ENCODE results near the gene MESD. TPM values are rescaled to one million over a fixed set of nuclear protein-coding genes. Genes with fewer than 3 reads are reported as not detected.

The MESD gene
- total RNA-seq, 5 donors from 2014 or later (not counting 1 experiment from before 2014, with no cell fraction given) = 17.7 to 32.8 (median 30.7) TPM

DNA sequence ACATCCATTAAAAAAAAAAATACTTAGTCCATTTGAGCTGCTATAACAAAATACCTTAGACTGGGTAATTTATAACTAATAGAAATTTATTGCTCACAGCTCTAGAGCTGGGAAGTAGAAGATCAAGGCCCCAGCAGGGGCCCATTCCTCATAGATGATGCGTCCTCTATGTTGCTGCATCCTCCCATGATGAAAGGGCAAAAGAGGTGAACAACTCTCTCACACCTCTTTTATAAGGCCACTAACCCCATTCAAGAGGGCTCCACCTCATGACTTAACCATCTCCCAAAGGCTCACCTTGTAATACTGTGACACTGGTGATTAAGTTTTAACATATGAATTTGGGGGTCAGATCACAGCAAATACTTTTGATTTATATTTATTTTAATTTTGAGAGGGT lies 8.1 kb upstream of the MESD start:
- peaks cover 11 to 25% of the 10 kb centered on the region in 2 experiments for H3K4me1 ChIP-seq (ENCODE audit: control insufficient read depth in 1 of 2, extremely low read depth in 1 of 2, insufficient read depth in 2 of 2, low read length in 2 of 2)
- no peaks in the 10 kb centered on the region for H3K36me3 ChIP-seq (ENCODE audit: control insufficient read depth in 2 of 2, extremely low read depth in 1 of 2, insufficient read depth in 1 of 2, low read length in 1 of 2)
- WGBS (ENCODE audit: insufficient coverage) = no CpG with 5 or more reads among the region's 1 CpG
- Mint-ChIP-seq H3K27ac (peak overlapping the region; percentile 37 to 41), H3K4me3 (no peak overlapping the region), H3K4me1 (peaks cover 20 to 30% (median 27%) of the 10 kb centered on the region in 3 donors), H3K9me3 (peaks cover 0 to 2% (median 0%) of the 10 kb centered on the region in 3 donors), H3K36me3 (no peaks in the 10 kb centered on the region), H3K27me3 (no peaks in the 10 kb centered on the region)
- DNase-seq (no peak), ATAC-seq (replicated peaks in 1 of 4) (no peak)
- H3K27me3 ChIP-seq (replicated peaks in 1 of 2; ENCODE audit: control insufficient read depth in 2 of 2, extremely low read depth in 1 of 2, insufficient read depth in 2 of 2, low read length in 1 of 2) = no peaks in the 10 kb centered on the region
- ChIA-PET POLR2A (interaction anchor here in 1 of 2 donors (0.5 to 0.6 kb wide), 2 partner anchors 10 kb away, joined by 3 read pairs; no protein-coding TSS in a partner anchor), CTCF (no interaction called here)
- no peaks in the 10 kb centered on the region for H3K9me3 ChIP-seq
- H3K4me3 ChIP-seq (ENCODE audit: control insufficient read depth in 1 of 2, extremely low read depth in 1 of 2, low read length in 1 of 2) = no peak overlapping the region
- no peak overlapping the region for H3K27ac ChIP-seq (ENCODE audit: low read length)

DNA sequence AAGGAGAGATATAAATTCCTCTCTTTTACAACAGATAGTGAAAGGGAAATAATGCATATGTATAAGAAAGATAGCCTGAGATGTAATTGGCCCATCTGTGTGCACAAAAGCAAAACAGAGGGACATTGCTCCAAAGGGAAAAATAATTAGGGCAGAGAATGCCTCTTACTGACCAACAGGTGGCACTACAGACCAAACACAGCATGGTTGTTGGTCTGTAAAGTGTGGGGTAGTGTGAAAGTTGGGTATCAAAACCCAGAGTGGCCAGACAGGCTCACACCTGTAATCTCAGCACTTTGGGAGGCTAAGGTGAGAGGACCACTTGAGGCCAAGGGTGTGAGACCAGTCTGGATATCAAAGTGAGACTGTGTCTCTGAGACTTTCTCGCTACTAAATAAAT lies 6.6 kb upstream of the MESD start:
- peaks cover 0 to 2% (median 0%) of the 10 kb centered on the region in 3 donors for H3K9me3 Mint-ChIP-seq
- Histone ChIP-seq H3K4me3 (ENCODE audit: control insufficient read depth in 1 of 2, extremely low read depth in 1 of 2, low read length in 1 of 2) (no peak overlapping the region), H3K9me3 (no peaks in the 10 kb centered on the region), H3K27ac (ENCODE audit: low read length) (no peak overlapping the region), H3K27me3 (replicated peaks in 1 of 2; ENCODE audit: control insufficient read depth in 2 of 2, extremely low read depth in 1 of 2, insufficient read depth in 2 of 2, low read length in 1 of 2) (no peaks in the 10 kb centered on the region), H3K4me1 (ENCODE audit: control insufficient read depth in 1 of 2, extremely low read depth in 1 of 2, insufficient read depth in 2 of 2, low read length in 2 of 2) (peaks cover 12 to 22% of the 10 kb centered on the region in 2 experiments), H3K36me3 (ENCODE audit: control insufficient read depth in 2 of 2, extremely low read depth in 1 of 2, insufficient read depth in 1 of 2, low read length in 1 of 2) (no peaks in the 10 kb centered on the region)
- no peaks in the 10 kb centered on the region for H3K27me3 Mint-ChIP-seq
- no CpG with 5 or more reads among the region's 1 CpG for WGBS (ENCODE audit: insufficient coverage)
- H3K27ac Mint-ChIP-seq = no peak overlapping the region
- H3K4me3 Mint-ChIP-seq = no peak overlapping the region
- CTCF ChIA-PET = interaction anchor here in 1 of 2 donors (0.7 kb wide), 1 partner anchor 856 kb away, joined by 4 read pairs; no protein-coding TSS in a partner anchor
- H3K4me1 Mint-ChIP-seq = peaks cover 29 to 43% (median 34%) of the 10 kb centered on the region in 3 donors
- POLR2A ChIA-PET = no interaction called here
- no peaks in the 10 kb centered on the region for H3K36me3 Mint-ChIP-seq
- peak in 1 of 35 experiments; percentile 51 for DNase-seq
- no peak for ATAC-seq (replicated peaks in 1 of 4)

DNA sequence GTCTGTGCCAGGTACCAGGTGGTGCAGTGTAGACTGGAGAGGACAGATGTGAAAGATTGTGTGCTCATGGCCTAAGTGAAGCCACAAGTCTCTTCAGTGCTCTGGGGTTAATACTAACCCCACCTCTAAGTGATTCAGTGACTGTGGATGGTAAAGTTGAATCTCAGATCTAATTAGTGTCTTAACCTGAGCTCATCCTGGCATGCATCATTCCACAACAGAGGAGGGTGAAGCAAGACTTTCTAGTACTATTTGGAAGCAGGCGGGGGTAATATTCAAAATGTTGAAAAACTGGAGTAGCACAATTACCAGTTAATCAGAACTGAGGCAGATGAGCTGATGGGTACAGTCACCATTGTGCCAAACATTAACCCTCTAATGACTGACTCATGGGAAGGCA lies 2.8 kb upstream of the MESD start:
- no peak for DNase-seq
- no peak overlapping the region for H3K4me3 ChIP-seq (ENCODE audit: control insufficient read depth in 1 of 2, extremely low read depth in 1 of 2, low read length in 1 of 2)
- Mint-ChIP-seq H3K27me3 (no peaks in the 10 kb centered on the region), H3K9me3 (peaks cover 0 to 2% (median 0%) of the 10 kb centered on the region in 3 donors), H3K36me3 (peaks cover 7% of the 10 kb centered on the region), H3K4me1 (peaks cover 44 to 52% (median 44%) of the 10 kb centered on the region in 3 donors), H3K27ac (peak overlapping the region in 1 of 2 donors; percentile 4), H3K4me3 (no peak overlapping the region)
- no CpG with 5 or more reads among the region's 1 CpG for WGBS (ENCODE audit: insufficient coverage)
- peaks cover 27 to 30% of the 10 kb centered on the region in 2 experiments for H3K4me1 ChIP-seq (ENCODE audit: control insufficient read depth in 1 of 2, extremely low read depth in 1 of 2, insufficient read depth in 2 of 2, low read length in 2 of 2)
- ChIA-PET CTCF (no interaction called here), POLR2A (interaction anchor here in 1 of 2 donors (0.6 kb wide), 1 partner anchor 14 kb away, joined by 6 read pairs; no protein-coding TSS in a partner anchor)
- H3K27me3 ChIP-seq (replicated peaks in 1 of 2; ENCODE audit: control insufficient read depth in 2 of 2, extremely low read depth in 1 of 2, insufficient read depth in 2 of 2, low read length in 1 of 2) = no peaks in the 10 kb centered on the region
- no peak overlapping the region for H3K27ac ChIP-seq (ENCODE audit: low read length)
- H3K36me3 ChIP-seq (ENCODE audit: control insufficient read depth in 2 of 2, extremely low read depth in 1 of 2, insufficient read depth in 1 of 2, low read length in 1 of 2) = no peaks in the 10 kb centered on the region
- no peak for ATAC-seq (replicated peaks in 1 of 4)
- H3K9me3 ChIP-seq = no peaks in the 10 kb centered on the region

DNA sequence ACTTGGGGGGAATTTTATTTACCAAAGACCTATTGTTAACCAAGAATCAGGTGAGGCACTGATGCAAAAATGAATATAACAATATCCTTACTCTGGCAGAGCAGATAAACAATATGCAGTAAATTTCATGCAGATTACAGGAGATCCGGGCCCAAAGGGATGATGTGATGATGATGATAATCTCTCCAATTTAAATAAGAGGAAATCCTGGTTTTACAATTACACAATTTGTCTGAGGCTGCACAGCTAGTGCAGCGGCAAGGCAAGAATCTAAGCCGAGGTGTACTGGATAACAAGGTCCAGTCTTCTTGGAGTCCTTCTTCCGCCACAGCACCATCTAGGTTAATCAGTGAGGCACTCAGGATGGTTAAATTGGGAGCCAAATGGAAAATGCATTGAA lies 2.4 kb upstream of the MESD start:
- DNase-seq (no peak), ATAC-seq (replicated peaks in 1 of 4) (no peak)
- 100% methylated on average over 2 of the region's 4 CpGs for whole genome bisulfite sequencing (ENCODE audit: insufficient coverage)
- Mint-ChIP-seq H3K4me3 (no peak overlapping the region), H3K9me3 (no peaks in the 10 kb centered on the region), H3K27me3 (no peaks in the 10 kb centered on the region), H3K4me1 (peaks cover 48 to 54% (median 48%) of the 10 kb centered on the region in 3 donors), H3K27ac (peak overlapping the region in 1 of 2 donors; percentile 50), H3K36me3 (peaks cover 7% of the 10 kb centered on the region)
- peaks cover 30 to 31% of the 10 kb centered on the region in 2 experiments for H3K4me1 ChIP-seq (ENCODE audit: control insufficient read depth in 1 of 2, extremely low read depth in 1 of 2, insufficient read depth in 2 of 2, low read length in 2 of 2)
- ChIA-PET CTCF (interaction anchor here in 1 of 2 donors (0.6 to 1.5 kb wide), 2 partner anchors 10 to 15 kb away, joined by 3 to 6 read pairs; no protein-coding TSS in a partner anchor), POLR2A (interaction anchor here in 1 of 2 donors (0.6 kb wide), 1 partner anchor 15 kb away, joined by 6 read pairs; no protein-coding TSS in a partner anchor)
- H3K9me3 ChIP-seq = no peaks in the 10 kb centered on the region
- H3K4me3 ChIP-seq (ENCODE audit: control insufficient read depth in 1 of 2, extremely low read depth in 1 of 2, low read length in 1 of 2) = no peak overlapping the region
- no peaks in the 10 kb centered on the region for H3K27me3 ChIP-seq (replicated peaks in 1 of 2; ENCODE audit: control insufficient read depth in 2 of 2, extremely low read depth in 1 of 2, insufficient read depth in 2 of 2, low read length in 1 of 2)
- H3K36me3 ChIP-seq (ENCODE audit: control insufficient read depth in 2 of 2, extremely low read depth in 1 of 2, insufficient read depth in 1 of 2, low read length in 1 of 2) = no peaks in the 10 kb centered on the region
- H3K27ac ChIP-seq (ENCODE audit: low read length) = no peak overlapping the region

DNA sequence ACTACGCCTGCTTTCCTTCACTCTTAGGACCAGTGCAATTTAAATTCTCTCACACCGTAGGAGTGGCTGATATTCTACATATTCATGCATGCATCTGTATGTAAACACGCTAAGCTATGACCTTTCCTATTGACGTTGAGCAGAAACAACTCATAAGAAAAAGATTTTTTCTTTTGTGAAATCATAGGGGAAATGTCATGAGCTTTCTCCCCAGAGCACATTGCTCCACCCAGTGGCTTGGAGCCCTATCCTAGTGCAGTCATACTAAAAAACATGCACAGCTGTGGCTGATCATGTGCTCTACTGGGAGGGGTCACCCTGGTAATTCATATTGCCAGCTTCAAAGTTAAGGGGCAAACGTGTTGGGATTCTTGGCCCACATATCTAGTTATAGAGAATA lies 1.8 kb upstream of the MESD start:
- no peaks in the 10 kb centered on the region for H3K9me3 ChIP-seq
- no peak overlapping the region for H3K4me3 ChIP-seq (ENCODE audit: control insufficient read depth in 1 of 2, extremely low read depth in 1 of 2, low read length in 1 of 2)
- Mint-ChIP-seq H3K4me1 (peaks cover 54 to 60% (median 54%) of the 10 kb centered on the region in 3 donors), H3K4me3 (peak overlapping the region in 1 of 3 donors; percentile 15), H3K36me3 (peaks cover 7% of the 10 kb centered on the region), H3K9me3 (no peaks in the 10 kb centered on the region), H3K27ac (peak overlapping the region; percentile 50 to 56), H3K27me3 (no peaks in the 10 kb centered on the region)
- CTCF ChIA-PET = interaction anchor here in 1 of 2 donors (0.6 to 1.5 kb wide), 2 partner anchors 10 to 15 kb away, joined by 3 to 6 read pairs; no protein-coding TSS in a partner anchor
- no peaks in the 10 kb centered on the region for H3K36me3 ChIP-seq (ENCODE audit: control insufficient read depth in 2 of 2, extremely low read depth in 1 of 2, insufficient read depth in 1 of 2, low read length in 1 of 2)
- POLR2A ChIA-PET = no interaction called here
- no CpG with 5 or more reads among the region's 5 CpGs for WGBS (ENCODE audit: insufficient coverage)
- H3K27ac ChIP-seq (ENCODE audit: low read length) = no peak overlapping the region
- DNase-seq (peak in 4 of 35 experiments; percentile 12 to 30 (median 20)), ATAC-seq (replicated peaks in 1 of 4) (peak in 1 of 4 experiments; percentile 19)
- no peaks in the 10 kb centered on the region for H3K27me3 ChIP-seq (replicated peaks in 1 of 2; ENCODE audit: control insufficient read depth in 2 of 2, extremely low read depth in 1 of 2, insufficient read depth in 2 of 2, low read length in 1 of 2)
- H3K4me1 ChIP-seq (ENCODE audit: control insufficient read depth in 1 of 2, extremely low read depth in 1 of 2, insufficient read depth in 2 of 2, low read length in 2 of 2) = peaks cover 30 to 36% of the 10 kb centered on the region in 2 experiments

DNA sequence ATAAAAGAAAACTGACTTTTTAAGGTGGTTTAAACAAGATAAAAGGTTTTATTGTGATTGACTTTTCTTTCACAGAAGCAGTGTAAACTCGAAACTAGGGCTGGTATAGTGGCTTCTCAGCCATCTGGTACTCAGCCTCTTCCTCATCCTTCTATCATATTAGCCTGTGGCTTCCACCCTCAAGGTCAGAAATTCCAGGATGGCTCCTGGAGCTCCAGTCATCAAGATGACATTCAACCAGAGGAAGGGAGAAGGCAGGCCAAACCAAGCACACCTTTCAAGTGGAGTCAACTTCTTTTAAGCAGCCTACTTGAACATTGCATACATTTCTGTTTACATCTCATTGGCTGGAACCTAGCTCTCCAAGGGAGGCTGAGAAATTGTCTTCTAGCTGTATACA lies 1.3 kb upstream of the MESD start:
- Histone ChIP-seq H3K4me1 (ENCODE audit: control insufficient read depth in 1 of 2, extremely low read depth in 1 of 2, insufficient read depth in 2 of 2, low read length in 2 of 2) (peaks cover 30 to 36% of the 10 kb centered on the region in 2 experiments), H3K4me3 (ENCODE audit: control insufficient read depth in 1 of 2, extremely low read depth in 1 of 2, low read length in 1 of 2) (no peak overlapping the region), H3K27ac (ENCODE audit: low read length) (no peak overlapping the region), H3K36me3 (ENCODE audit: control insufficient read depth in 2 of 2, extremely low read depth in 1 of 2, insufficient read depth in 1 of 2, low read length in 1 of 2) (peaks cover 0 to 2% of the 10 kb centered on the region in 2 donors), H3K9me3 (no peaks in the 10 kb centered on the region), H3K27me3 (replicated peaks in 1 of 2; ENCODE audit: control insufficient read depth in 2 of 2, extremely low read depth in 1 of 2, insufficient read depth in 2 of 2, low read length in 1 of 2) (no peaks in the 10 kb centered on the region)
- peak overlapping the region; percentile 50 to 56 for H3K27ac Mint-ChIP-seq
- ATAC-seq (replicated peaks in 1 of 4) = no peak
- no peak for DNase-seq
- ChIA-PET POLR2A (interaction anchor here in 1 of 2 donors (1.5 kb wide), 1 partner anchor 11 kb away, joined by 4 read pairs; no protein-coding TSS in a partner anchor), CTCF (interaction anchor here in 1 of 2 donors (1.0 to 1.5 kb wide), 2 partner anchors 14 to 106 kb away, joined by 3 to 6 read pairs; no protein-coding TSS in a partner anchor)
- peak overlapping the region in 1 of 3 donors; percentile 15 for H3K4me3 Mint-ChIP-seq
- no CpG with 5 or more reads among the region's 1 CpG for WGBS (ENCODE audit: insufficient coverage)
- H3K36me3 Mint-ChIP-seq = peaks cover 7% of the 10 kb centered on the region
- no peaks in the 10 kb centered on the region for H3K27me3 Mint-ChIP-seq
- H3K4me1 Mint-ChIP-seq = peaks cover 54 to 61% (median 57%) of the 10 kb centered on the region in 3 donors
- H3K9me3 Mint-ChIP-seq = no peaks in the 10 kb centered on the region
